ENCODE measurements around the gene BAAT.
"Not testable (repeated sequence)": the region's sequence is repeated elsewhere in the genome, so short reads cannot be mapped to it uniquely, and the experiment has no call there.

BAAT gene

DNA sequence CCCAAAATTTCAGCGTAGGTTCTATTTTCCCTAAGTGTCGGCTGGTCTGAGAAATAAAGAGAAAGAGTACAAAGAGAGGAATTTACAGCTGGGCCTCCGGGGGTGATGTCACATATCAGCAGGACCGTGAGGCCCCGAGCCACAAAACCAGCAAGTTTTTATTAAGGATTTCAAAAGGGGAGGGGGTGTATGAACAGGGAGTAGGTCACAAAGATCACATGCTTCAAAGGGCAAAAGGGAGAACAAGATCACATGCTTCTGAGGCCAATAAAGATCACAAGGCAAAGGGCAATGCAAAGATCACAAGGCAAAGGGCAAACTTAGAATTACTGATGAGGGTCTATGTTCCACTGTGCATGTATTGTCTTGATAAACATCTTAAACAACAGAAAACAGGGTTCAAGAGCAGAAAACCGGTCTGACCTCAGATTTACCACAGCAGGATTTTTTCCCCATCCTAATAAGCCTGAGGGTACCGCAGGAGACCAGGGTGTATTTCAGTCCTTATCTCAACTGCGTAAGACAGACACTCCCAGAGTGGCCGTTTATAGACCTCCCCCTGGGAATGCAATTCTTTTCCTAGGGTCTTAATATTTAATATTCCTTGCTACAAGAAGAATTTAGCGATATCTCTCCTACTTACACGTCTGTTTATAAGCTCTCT, at the start of gene BAAT:
Gene BAAT (minus strand): TSS at position 134 of the 664 bp plus-strand sequence. CDS start 13,602 bp downstream, outside the sequence.
- DNase-seq (ENCODE audit: low spot score), result not testable (repeated sequence)

DNA sequence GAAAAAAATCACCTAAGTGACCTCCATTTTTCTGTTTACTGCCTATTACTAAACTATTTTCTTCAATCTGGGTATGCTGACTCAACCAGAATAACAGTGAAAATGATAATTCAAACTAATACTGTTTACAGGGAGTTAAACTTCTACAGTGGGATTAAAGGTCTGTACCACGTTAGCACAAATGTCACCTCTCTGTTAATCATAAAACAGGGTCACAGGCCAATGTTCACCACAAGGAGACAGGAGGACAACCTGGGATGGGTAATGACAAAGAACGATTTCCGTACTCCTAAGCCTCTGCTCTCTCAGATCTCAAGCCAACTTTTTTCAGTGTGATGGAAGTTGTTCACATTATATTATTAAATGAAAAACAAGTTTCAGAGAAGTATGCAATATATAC, 48.4 kb upstream of the BAAT start:
- DNase-seq (ENCODE audit: low spot score), result no peak

DNA sequence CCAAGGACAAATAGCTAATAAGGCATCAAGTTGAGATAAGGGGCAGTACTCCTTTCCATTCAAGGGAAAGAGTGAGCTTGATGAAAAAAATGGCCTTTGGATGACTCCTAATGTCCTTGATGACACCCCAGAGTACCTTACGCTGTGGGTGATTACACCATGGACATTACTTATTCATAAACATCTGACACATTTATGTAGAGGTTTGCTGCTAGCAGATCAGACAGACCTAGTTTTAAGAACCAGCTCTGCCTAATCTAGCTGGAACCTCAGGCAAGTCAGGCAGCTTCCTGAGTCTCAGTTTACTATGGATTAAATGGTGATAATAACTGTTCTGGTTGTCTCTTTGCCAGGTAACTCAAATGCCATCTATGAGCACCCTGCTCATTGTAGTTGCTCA, 47.9 kb upstream of the BAAT start:
- DNase-seq (ENCODE audit: low spot score), result no peak

- no peak for DNase-seq (ENCODE audit: low spot score)
Observed at GRCh38 chr9:101432171-101432570, 47.4 kb upstream of the BAAT start.

DNA sequence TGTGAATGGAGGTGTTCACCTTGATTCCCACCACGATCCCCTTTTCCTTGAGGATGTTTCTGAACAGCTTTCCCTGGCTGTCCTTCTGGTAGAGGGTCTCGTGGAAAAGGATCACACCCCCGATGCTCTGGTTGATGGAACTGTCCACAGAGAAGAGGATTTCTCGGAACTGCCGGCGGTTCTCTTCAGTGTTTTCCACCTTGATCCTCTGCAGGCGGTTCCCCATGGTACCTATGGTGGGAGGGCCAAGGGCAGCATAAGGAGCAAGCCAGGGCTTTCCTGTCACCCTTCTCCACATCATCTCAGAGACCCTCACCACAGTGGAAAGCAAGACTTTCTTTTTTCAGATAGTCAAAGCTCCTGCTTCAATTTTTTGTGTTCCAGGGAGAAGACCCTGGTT, 44.9 kb upstream of the BAAT start:
- DNase-seq (ENCODE audit: low spot score), result no peak

- no peak for DNase-seq (ENCODE audit: low spot score)
Observed at GRCh38 chr9:101428909-101429308, 44.1 kb upstream of the BAAT start.

- DNase-seq (ENCODE audit: low spot score), result peak; percentile 54
Observed at GRCh38 chr9:101427957-101428655, 43.3 kb upstream of the BAAT start.

DNA sequence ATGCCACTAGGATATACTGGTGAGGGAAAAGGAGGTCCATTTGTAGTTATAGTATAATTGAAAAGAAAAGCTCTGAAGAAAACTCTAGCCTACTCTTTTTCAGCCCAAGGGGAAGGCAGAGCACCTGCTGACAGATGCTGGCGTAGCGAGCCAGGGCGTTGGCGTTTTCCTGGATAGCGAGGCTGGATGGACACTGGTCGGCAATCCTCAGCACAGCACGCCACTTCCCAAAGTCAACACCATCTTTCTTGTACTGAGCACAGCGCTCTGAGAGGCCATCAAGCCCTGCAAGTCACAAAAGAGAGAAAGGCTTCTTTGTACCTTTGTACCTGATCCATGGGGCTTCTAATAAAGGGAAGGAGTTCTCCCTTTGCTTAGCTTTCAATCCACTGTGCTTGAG, 42.6 kb upstream of the BAAT start:
- no peak for DNase-seq (ENCODE audit: low spot score)

DNA sequence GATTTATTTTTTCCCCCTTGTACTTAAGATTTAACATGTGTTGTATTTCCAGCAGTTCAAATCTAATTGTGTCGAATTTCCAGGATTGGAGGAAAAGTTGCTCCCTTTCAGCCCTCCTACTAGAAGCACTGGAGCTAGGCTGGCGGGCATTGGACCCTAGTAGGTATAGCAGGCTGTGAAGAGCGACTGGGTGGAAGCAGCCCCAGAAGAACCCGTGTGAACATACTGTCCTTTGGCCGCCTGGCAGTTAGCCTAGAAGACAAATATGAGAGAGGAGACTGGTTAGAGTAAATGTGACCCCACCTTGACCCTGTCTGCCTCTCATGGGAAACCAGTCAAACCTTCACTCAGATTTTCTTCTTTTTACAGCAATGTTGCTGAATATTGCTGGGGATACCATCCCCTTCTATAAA, 36.9 kb upstream of the BAAT start:
- no peak for DNase-seq (ENCODE audit: low spot score)

- DNase-seq (ENCODE audit: low spot score), result no peak
Observed at GRCh38 chr9:101419863-101420262, 35.1 kb upstream of the BAAT start.

DNA sequence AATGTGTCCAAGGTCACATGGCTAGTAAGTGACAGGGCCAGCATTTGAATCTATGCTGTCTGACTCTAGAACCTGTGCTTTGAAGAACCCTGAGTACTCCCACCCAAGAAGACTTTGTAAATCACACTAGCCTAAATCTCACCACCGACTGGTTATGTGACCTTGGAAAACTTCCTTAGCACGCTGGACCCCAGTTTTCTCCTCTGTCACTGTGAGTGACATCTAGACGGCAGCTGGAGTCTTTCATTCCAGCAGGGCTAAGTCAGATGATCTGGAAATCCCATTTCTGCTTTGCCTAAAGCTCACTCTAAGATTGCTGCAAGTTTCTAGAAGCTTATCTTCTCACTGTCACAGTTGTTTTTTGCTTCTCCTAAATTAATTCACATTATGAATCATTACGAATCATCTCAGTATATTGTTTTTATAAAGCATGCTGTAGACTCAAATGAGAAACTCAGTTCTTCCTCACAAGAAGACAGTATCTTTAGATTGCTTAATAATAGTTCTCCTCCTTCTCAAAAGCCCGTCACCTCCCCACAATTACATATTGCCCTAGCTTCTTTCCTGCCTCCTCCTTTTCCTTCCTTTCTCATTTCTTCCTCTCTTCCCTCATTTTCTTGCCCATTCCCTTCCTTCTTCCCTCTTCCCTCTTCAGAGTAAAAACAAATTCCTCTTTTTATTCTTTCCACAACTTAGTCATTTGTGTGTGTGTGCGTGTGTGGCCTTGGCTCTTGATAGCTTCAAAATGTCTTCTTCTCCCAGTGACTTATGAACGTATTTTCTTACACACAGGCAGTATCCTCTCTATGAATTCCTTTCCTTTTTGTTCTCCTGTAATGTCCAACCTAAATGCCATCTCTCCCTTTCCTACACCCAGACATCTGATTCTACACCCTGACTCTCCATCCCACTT, 34.0 kb upstream of the BAAT start:
- peak; percentile 22 for DNase-seq (ENCODE audit: low spot score)

GRCh38 chr9:101417977-101418376, 33.2 kb upstream of the BAAT start:
- no peak for DNase-seq (ENCODE audit: low spot score)

DNA sequence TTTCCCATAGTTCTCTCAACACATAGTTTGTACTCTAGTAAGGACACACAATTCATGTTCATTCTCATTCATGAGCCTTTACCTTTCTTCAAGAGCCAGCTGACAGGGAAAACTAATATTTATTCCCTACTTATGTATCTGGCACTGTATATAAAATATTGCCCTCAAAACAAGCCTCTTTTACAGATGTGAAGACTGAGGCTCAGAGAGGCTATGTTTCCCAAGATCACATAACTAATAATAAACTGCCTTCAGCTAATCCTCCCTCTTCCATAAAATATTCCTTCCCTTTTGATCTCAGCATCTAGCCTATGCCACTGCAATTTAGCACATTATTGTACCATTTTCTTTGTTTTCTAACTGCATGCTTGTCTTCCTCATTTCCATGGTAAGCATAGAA, 32.6 kb upstream of the BAAT start:
- DNase-seq (ENCODE audit: low spot score), result no peak

DNA sequence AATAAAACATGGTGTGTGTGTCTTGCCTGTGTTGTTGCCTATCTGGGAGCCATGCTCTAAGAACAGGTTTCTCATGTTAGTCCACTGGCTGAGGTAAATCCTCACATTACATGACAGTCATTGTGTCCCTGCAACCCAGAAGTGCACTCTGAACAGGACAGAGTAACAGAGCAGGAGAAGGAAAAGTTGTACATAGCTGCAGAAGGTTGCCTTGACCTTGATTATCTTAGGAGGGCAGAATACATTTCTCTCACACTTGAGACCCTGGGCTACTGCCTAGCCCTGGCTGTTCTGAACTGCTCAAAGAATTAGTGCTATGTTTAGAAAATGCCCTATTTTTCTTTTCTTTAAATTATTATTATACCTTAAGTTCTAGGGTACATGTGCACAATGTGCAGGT, 30.8 kb upstream of the BAAT start:
- DNase-seq (ENCODE audit: low spot score), result no peak

DNA sequence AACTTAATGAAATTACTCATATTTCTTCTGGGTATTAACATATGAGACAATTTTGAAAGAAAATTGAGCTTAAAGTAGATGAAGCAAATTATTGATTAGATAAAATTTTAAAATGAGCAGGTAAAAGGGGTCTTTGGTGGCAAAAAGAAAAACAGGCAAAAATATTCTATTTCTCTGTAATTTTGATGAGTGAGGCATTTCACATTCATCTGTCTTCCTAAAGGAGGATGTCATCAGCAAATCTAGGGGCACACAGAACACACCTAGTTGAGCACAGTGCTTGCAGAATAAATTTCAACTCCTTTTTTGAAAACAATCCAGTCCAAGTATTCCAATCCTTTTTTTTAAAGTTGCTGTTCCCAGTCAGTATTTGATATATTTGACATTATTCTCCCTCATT, 30.0 kb upstream of the BAAT start:
- no peak for DNase-seq (ENCODE audit: low spot score)

DNA sequence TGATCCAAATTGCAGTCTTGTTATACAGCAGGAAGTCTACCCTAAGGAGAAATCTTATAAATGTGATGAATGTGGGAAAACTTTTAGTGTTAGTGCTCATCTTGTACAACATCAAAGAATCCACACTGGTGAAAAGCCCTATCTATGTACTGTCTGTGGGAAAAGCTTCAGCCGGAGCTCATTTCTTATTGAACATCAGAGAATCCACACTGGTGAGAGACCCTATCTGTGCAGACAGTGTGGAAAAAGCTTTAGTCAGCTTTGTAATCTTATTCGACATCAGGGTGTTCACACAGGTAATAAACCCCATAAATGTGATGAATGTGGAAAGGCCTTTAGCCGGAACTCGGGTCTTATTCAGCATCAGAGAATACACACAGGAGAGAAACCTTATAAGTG, 24.3 kb upstream of the BAAT start:
- no peak for DNase-seq (ENCODE audit: low spot score)

DNA sequence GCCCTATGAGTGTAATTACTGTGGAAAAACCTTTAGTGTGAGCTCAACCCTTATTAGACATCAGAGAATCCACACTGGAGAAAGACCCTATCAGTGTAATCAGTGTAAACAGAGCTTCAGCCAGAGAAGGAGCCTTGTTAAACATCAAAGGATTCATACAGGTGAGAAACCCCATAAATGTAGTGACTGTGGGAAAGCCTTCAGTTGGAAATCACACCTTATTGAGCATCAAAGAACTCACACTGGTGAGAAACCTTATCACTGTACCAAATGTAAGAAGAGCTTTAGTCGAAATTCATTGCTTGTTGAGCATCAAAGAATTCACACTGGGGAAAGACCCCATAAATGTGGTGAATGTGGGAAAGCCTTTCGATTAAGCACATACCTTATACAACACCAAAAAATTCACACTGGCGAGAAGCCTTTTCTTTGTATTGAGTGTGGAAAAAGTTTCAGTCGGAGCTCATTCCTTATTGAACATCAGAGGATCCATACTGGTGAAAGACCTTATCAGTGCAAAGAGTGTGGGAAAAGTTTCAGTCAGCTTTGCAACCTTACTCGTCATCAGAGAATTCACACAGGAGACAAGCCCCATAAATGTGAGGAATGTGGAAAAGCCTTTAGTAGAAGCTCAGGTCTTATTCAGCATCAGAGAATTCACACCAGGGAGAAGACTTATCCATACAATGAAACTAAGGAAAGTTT, 23.7 kb upstream of the BAAT start:
- no peak for DNase-seq (ENCODE audit: low spot score)

GRCh38 chr9:101403516-101404285, 18.9 kb upstream of the BAAT start:
- DNase-seq (ENCODE audit: low spot score), result no peak

- peak; percentile 8 for DNase-seq (ENCODE audit: low spot score)
Observed at GRCh38 chr9:101400120-101400519, 15.3 kb upstream of the BAAT start.

DNA sequence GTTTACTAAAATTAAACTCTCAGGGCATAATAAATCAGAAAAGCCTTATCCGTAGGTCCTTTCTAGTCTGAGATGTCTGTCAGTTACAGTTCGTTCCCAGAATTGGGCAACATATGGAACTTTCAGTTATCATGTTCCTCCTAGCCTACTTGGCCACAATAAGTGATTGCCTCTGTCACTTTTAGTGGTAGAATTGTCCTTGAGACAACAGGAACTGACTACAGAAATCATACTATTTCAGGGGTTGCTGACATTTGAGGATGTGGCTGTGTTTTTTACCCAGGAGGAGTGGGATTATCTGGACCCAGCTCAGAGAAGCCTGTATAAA, 14.8 kb upstream of the BAAT start:
- no peak for DNase-seq (ENCODE audit: low spot score)

- peak; percentile 16 for DNase-seq (ENCODE audit: low spot score)
Observed at GRCh38 chr9:101398930-101399642, 14.3 kb upstream of the BAAT start.

Data from kidney tubule cell (primary cell).